Stimulated activated CD4-positive, alpha-beta T cell treated with anti-CD3 and anti-CD28 coated beads, Interleukin-2, amount 100 ng/mL, for 24 hours (primary cell): ENCODE data around the gene ANKRD12.

Experiments used
- DNase-seq, 2 donors: peaks; one replicate each; pipeline ENCODE4 v3.0.0-alpha.2; 2020

Gene ANKRD12

DNA sequence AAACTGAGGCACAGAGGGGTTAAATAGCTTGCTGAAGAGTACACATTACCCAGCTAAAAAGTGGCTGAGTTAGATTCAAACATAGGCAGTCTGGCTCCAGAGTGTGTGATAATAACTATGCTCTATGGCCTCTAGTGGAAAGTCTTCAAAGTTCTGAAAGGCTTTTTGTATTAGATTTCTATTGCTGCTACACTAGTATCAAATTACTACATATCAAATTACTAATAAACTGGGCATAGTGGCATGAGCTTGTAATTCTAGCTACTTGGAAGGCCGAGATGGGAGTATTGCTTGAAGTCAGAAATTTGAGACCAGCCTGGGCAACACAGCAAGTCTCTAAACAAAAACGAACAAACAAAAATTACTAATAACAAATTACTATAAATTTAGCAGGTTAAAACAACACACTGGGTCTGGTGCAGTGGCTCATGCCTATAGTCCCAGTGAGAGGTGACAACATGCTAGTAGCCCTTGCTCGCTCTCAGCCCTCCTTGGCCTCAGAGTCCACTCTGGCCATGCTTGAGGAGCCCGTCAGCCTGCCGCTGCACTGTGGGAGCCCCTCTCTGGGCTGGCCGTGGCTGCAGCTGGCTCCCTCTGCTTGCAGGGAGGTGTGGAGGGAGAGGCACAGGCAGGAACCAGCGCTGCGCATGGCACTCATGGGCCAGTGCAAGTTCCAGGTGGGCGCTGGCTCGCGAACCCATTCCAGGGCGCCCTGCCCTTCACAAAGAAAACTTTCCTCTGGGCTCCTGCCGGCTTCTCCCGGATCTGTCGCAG, 159.8 kb downstream of the ANKRD12 start:
- no peak for DNase-seq

DNA sequence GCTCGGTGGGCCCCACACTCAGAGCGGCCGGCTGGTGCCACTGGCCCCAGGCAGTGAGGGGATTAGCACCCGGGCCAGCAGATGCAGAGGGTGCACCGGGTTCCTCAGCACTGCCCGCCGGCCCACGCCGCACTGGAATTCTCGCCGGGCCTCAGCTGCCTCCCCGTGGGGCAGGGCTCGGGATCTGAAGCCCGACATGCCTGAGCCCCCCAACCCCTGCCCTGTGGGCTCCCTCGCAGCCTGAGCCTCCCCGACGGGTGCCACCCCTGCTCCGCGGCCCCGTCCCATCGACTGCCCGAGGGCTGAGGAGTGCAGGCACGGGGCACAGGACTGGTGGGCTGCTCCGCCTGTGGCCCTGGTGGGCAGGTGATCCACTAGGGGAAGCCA, 160.4 kb downstream of the ANKRD12 start:
- DNase-seq: no peak

DNA sequence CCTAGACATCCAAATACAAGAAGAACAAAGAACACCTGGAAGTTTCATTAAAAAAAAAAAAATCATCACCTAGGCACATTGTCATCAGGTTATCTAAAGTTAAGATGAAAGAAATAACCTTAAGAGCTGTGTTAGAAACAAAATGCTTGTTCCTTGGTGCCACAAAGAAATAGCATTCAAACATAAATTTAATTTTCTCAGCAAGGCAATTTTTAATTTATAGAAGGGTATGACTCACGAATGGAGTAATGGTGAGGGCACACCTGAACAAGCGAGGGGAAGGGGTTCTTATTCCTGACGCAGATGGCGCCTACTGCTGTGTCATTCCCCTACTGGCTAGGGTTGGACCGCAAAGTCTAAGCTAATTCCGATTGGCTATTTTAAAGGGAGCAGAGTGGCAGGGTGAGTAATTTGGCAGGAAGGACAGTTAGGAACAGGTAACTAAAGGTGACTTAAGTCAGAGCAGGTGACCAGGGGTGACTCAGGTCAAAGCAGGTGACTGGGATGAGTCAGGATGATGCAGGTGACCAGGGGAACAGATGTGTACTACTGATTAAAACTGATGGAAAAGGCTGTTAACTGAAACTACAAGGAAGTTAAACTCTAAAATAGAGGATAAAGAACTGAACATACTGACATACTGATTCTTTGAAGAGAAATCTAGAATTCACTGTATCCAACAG, 167.9 kb downstream of the ANKRD12 start:
- no peak for DNase-seq

DNA sequence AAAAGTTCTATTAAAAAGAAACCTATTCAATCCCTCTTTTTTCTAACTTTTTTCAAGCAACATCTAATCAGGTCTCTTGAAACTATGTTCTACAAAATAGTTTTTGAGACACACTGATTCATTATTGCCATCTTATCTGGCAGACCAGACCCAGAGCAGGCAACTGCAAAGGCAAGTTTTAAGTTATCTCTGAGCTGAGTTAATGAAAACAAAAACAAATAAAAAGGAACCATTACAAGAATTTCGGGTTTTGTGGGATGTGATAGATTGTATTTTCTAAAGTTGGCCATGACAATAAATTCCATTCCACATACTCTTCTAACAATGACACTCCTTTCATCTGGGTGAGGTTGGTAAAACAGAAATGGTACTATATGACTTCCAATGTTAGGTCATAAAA, 182.8 kb downstream of the ANKRD12 start:
- no peak for DNase-seq

DNA sequence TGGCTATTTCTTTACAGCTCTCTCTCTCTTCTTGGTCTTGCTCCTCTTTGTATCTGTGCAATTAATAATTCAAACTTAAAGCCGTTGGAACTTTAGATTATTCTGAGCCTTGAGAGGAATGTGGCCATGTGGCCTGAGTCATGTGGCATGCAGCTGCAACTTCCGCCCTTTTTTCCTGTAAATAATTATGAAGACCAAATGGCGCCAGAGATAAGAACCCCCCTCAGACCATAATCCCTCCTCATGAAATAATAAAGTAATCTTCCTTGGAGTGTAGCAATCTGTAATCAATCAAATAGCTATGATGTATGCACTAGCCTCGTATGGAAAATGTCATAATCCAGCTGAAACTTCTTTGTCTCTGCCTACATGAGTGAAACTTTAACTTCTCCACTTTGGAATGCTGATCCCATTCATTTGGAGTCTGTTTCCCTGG, 184.5 kb downstream of the ANKRD12 start:
- DNase-seq: no peak

DNA sequence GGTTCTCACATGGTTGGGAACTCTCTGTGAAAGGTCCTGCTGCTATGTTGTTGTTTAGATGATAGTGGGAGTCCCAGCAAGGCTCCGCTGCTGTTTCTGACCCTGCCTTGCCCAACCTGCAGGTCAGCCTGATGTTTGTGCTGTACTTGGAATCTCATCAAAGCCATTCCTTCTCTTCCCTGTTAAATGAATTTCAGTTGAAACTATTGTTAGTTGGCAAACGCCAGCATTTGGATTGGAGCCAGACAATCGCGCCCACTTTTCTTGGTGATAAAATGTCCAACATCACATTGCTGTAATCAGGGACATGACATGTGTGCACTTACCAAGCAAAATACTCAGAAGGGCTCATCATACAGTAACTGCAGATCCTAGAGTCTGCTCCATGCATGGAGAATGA, 185.2 kb downstream of the ANKRD12 start:
- DNase-seq: no peak

DNA sequence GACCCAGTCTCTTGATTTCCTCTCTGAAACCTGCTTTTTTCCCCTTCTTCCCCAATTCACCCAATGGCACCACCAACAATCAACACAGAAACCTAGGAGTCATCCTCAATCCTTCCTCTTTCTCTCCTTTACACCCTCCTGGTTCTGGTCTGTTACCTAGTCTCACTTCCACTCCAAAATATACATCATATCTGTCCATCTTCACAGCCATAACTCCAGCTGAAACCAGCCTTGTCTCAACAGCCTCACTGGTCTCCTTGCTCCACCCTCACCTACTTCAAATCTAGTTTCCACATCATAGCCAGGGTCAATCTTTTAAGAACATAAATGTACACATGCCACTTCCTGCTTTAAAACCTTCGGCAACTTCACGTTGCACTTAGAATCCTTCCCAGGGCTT, 186.2 kb downstream of the ANKRD12 start:
- DNase-seq: no peak

DNA sequence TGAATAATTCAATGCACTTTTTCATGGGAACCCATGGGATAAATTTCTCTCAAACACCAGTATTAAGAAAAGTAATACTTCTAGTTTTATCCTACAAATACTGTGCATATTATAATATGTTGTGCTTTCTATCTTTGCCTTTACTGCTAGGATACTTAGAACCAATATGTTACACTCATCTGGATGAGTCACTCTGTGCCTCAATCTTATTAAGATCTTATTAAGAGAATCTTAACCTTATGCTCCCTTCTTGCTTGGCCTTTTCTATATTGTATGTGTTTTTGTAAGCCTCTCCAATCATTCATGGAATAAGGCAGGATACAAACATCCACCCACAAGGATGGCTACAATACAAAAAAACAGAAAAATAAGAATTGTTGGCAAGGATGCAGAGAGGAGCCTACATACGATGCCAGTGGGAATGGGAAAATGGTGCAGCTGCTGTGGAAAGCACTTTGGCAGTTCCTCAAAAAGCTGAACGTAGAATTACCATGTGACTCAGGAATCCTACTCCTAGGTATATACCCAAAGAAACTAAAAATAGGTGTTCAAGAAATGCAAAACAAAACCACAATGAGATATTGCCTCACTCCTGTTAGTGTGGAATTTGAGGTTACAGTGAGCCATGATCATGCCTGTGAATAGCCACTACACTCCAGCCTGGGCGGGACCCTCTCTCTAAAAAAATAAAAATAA, 187.3 kb downstream of the ANKRD12 start:
- DNase-seq: no peak

DNA sequence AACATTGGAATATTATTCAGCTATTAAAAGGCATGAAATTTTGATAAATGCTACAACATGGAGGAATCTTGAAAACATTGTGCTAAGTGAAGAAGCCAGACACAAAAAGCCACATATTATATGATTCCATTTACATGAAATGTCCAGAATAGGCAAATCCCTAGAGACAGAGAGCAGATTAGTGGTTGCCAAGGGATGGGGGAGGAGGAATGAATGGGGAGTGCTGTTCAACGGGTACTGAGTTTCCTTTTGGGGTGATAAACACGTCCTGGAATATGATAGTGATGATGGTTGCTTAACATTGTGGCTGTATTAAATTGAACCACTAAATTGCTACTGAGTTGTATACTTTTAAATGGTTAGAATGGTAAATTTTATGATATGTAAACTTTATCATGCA, 189.1 kb downstream of the ANKRD12 start:
- DNase-seq: no peak

DNA sequence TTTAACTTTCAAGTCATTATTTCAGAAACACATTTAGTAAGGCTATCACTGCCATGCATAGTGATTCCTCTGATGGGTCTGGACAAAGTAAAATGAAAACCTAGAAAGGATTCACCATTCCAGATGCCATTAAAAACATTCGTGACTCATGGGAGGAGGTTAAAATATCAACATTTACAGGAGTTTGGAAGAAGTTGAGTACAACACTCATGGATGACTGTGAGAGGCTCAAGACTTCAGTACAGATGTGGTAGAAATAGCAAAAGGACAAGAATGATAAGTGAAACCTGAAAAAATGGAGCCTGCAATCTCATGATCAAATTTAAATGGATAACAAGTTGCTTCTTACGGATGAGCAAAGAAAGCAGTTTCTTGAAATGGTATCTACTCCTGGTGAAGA, 192.2 kb downstream of the ANKRD12 start:
- no peak for DNase-seq

DNA sequence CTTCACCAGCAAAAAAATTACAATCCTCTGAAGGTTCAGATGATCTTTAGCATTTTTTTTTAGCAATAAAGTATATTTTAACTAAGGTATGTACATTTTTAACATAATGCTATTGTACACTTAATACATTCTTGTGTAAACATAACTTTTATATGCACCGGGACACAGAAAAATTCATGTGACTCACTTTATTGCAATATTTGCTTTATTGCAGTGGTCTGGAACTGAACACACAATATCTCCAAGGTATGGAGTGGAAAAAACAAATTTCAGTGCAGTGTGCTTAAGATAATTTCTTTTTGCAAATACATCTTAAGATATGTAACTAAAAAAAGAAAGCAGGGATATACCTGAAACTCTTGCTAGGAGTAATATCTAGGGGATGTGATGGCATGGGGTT, 192.9 kb downstream of the ANKRD12 start:
- no peak for DNase-seq

DNA sequence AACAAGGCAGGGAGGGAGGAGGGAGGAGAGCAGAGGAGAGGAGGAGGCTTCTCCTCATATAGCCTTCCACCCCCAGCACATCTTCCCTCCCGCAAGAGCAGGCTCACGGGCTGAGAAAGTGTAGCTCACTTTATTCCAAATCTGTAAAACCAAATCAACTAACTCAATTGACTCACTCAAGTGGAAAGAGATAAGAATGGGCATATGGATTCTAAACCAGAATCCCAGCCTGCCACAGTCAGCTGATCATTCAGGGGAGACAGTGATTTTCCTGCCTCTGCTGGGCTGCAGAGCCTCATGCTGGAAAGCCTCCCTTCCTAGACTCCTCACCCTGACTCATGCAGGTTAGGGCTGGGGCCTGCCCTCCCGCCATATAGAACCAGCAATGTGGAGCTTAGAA, 193.8 kb downstream of the ANKRD12 start:
- DNase-seq: no peak

DNA sequence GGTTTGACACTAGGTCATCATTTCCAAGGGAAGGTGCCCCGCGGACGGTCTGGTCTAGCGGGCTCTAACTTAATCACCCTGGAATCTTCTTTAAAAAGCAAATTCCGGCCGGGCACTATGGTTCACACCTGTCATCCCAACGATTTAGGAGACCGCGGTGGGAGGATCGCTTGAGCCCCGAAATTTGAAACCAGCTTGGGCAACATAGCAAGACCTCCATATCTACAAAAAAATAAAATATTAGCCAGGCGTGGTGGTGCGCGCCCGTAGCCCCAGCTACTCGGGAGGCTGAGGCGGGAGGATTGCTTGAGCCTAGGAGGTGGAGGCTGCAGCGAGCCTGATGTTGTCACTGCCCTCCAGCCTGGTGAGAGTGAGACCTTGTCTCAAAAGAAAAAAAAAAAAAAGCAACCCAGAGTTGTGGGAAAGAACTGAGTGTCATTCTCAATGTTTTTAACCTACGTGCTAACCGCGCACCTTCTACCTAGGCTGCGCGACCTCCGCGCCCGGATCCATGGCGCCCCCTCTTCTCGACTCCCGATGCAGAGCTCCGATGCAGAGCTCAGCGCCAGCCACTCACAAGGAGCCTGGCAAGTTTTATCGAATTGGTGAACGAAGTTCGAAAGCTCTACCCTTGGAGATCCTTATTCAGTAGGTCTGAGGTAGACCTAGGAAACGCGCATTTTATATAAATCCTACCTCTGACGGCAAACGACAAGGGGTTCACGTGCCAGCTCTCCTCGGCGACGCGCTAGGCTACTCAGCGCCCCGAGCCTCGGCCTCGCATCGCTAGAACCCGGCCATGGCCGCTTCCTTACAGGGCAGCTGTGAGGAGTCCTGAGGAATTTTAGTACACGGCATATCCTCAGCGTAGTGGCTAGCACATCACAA, 197.1 kb downstream of the ANKRD12 start:
- DNase-seq: no peak

DNA sequence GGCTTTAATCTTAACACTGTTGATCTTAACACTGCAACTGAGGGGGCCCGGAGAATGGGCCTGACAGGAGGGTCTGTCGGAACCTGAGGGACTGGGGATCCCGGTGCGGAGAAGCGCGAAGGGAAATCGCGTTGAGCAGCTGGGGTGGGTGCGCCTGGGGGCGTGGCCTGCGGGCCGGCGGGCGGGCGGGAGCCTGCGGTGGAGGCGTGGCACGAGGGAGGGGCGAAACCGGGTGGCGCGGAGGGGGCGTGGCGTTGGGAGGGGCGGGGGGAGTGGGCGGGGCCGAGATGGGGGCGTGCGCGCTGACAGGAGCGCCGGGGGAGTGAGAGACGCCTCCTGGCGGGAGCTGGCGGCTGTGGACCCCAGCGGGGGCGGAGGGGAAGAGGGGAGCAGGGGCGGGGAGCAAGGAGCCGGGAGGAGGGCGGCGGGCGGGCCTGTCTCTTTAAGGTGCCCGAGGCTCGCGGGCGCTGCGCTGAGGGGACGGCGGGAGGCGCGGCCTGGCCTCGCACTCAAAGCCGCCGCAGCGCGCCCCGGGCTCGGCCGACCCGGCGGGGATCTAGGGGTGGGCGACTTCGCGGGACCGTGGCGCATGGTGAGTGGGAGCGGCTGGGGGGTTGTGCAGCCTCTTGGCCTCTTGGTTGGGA, 197.9 kb downstream of the ANKRD12 start, which contains the start of gene TWSG1:
TSS of gene TWSG1 (plus strand) at position 445 of the 644 bp plus-strand sequence. CDS start 2,457 bp downstream, outside the sequence.
- peak; percentile 90 to 91 for DNase-seq

DNA sequence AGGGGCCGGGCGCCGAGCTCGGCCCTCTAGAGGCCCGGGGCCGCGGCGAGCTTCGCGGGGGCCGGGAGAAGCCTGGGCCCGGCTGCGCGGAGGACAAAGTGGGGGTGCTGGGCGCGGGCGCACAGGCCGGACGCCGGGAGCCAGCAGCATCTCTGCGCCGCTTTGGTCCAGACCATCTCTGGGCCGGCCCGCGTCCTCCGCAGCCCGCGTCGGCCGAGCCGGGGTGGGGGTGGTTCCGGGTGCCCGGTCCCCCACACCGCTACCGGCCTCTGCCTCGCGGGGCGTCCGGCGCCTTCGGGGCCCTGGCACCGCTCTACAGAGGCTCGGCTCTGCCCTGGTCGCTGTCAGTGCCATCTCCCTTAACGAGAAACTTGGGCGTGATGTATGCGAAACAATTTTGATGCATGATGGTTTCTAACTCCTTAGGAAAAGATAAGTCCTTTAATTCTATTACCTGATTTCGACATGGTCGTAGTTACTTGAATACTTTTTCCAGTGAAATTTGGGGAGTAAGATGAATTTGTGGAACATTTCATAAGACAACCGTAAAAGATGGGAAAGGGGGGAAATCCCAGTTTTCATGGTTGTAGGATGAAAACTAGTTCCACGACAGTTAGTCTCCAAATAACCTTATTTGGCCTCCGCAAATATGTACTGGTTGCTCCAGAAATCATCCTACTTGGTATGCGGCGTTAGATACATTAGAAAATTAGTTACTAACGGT, 198.6 kb downstream of the ANKRD12 start:
- peak; percentile 38 to 47 for DNase-seq
